ENCODE data around the gene SPTLC1.
"Not testable (repeated sequence)": the region's sequence is repeated elsewhere in the genome, so short reads cannot be mapped to it uniquely, and the experiment has no call there.

DNA sequence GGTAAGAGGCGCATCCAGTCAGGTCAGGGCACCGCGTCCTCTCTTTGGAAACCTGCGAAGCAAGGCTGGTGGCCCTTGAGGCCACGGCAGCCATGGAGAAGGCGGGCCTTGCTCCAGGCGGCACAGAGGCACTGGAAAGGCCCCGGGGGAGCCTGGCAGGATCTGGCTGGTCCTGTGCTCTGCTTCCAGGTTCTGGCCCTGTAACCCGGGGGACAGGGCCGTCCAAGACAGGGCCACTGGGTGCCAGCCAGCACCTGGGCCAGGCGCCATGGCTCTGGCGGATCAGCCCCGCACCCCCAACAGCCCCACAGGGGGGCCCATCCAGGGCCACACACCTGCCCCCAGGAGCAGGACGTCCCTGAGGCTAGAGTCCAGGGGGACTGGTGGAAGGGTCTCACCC lies 11.6 kb downstream of the SPTLC1 start:
- TF ChIP-seq EZH2phosphoT487 (IDR thresholded peaks at IDR 0.05; ENCODE audit: borderline replicate concordance, low read length), result not testable (repeated sequence)
- TF ChIP-seq, protein P1, sequence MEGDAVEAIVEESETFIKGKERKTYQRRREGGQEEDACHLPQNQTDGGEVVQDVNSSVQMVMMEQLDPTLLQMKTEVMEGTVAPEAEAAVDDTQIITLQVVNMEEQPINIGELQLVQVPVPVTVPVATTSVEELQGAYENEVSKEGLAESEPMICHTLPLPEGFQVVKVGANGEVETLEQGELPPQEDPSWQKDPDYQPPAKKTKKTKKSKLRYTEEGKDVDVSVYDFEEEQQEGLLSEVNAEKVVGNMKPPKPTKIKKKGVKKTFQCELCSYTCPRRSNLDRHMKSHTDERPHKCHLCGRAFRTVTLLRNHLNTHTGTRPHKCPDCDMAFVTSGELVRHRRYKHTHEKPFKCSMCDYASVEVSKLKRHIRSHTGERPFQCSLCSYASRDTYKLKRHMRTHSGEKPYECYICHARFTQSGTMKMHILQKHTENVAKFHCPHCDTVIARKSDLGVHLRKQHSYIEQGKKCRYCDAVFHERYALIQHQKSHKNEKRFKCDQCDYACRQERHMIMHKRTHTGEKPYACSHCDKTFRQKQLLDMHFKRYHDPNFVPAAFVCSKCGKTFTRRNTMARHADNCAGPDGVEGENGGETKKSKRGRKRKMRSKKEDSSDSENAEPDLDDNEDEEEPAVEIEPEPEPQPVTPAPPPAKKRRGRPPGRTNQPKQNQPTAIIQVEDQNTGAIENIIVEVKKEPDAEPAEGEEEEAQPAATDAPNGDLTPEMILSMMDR (conservative IDR thresholded peaks at IDR 0.05; ENCODE audit: low read depth, low read length), result not testable (repeated sequence)
